Esophagus muscularis mucosa (tissue), 3 donors: ENCODE data around the gene PROZ.

Experiments used
- POLR2A ChIP-seq: fragments of 450-650 bp; IDR thresholded peaks from one replicate; pipeline ENCODE4 v1.6.1; 2017; ENCODE audit warnings: antibody characterized with exemption, moderate library complexity, mild to moderate bottlenecking, low read depth
- TF ChIP-seq, protein P1 (sequence below), 3 experiments: fragments of 200-600 bp in 2 of 3; fragments of 450-650 bp in 1 of 3; sonication (generic) in 2 of 3; IDR thresholded peaks; one replicate each; pipeline ENCODE4 v1.5.1; 2017 to 2019; ENCODE audit warnings: antibody characterized with exemption in 3 of 3, mild to moderate bottlenecking in 2 of 3, moderate library complexity in 1 of 3

DNA sequence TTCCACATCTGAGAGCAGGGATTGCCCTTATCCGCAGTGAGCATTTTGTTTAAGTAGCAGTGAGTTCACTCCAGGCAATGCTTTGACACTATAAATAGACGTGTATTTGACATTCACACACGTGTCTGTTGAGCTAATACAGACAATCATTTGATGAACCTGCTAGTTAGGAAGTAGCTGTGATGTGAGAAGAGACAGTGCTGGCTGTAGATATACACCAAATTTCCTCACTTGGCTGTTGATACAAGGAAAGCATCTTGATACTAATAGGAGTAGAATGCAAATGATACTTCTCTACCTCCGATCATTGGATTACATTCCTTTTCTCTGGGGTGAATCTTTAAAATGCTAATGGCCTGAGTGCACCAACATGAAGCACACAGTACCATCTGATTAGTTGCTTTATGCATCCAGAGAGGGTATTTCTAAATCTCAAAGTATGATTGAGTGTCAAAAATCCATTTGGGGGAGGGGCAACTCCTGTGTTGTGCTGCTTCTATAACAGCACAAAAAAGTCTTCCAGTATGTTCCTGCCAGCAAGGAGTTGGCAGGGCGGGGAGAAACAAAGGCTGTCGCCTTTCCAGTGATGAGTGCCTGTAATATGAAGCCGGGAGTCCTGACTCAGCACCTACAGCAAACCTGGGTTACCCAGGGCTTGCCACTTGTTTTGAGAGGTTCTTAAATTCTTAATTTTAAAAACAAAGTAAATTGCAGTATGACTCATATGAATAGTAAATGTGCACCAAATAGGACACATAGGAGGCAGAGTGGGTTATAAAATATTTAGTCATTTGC lies 58.0 kb downstream of the PROZ start:
- TF ChIP-seq POLR2A: no peak
- TF ChIP-seq, protein P1, sequence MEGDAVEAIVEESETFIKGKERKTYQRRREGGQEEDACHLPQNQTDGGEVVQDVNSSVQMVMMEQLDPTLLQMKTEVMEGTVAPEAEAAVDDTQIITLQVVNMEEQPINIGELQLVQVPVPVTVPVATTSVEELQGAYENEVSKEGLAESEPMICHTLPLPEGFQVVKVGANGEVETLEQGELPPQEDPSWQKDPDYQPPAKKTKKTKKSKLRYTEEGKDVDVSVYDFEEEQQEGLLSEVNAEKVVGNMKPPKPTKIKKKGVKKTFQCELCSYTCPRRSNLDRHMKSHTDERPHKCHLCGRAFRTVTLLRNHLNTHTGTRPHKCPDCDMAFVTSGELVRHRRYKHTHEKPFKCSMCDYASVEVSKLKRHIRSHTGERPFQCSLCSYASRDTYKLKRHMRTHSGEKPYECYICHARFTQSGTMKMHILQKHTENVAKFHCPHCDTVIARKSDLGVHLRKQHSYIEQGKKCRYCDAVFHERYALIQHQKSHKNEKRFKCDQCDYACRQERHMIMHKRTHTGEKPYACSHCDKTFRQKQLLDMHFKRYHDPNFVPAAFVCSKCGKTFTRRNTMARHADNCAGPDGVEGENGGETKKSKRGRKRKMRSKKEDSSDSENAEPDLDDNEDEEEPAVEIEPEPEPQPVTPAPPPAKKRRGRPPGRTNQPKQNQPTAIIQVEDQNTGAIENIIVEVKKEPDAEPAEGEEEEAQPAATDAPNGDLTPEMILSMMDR (IDR thresholded peaks at IDR 0.05): no peak
